Transverse colon (tissue), 3 donors: ENCODE data around the gene KCTD17.

ENCODE experiments used
- CTCF ChIP-seq, 5 experiments: fragments of 200-600 bp in 3 of 5; fragments of 450-650 bp in 2 of 5; sonication (generic) in 3 of 5; IDR thresholded peaks; 1 replicate in 2 of 5; 2 replicates in 3 of 5; pipeline ENCODE4 v1.5.1; 2016 to 2017; ENCODE audit warnings: antibody characterized with exemption in 5 of 5, inconsistent platforms in 3 of 5, mild to moderate bottlenecking in 2 of 5, moderate library complexity in 1 of 5
- POLR2A ChIP-seq: fragments of 450-650 bp; IDR thresholded peaks from one replicate; pipeline ENCODE4 v1.6.1; 2016; ENCODE audit warnings: antibody characterized with exemption, mild to moderate bottlenecking, moderate library complexity

GRCh38 chr22:37052386-37053309 is 1.1 kb downstream of the KCTD17 start:
- TF ChIP-seq POLR2A (no peak), CTCF (IDR thresholded peaks at IDR 0.05) (no peak)
